Stimulated activated CD8-positive, alpha-beta memory T cell treated with anti-CD3 and anti-CD28 coated beads, Interleukin-4, amount 100 ng/mL, for 48 hours (primary cell): ENCODE data around the gene TOP2B.

Experiments
- DNase-seq: peaks from one replicate; pipeline ENCODE4 v3.0.0-alpha.2; 2020

TOP2B gene

DNA sequence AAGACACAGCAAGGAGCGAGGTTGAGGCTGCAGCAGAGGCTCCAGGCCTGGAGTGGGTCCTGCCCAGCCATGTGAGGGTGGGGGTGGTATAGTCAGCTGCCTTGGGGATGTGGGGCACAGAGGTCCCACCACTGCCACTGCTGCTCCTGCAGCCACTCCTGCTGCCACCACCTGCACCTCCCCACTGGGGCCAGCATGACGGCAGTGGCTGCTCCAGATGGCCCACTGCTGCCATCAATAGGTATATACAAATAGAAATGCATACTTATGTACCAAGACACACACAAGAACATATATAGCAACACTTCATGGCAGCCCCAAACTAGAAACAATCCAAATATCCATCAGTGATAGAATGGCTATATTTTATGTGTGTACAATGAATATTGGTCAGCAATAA lies 10.0 kb upstream of the TOP2B start:
- DNase-seq = no peak

- no peak for DNase-seq
Measured at GRCh38 chr3:25673738-25674298, 9.1 kb upstream of the TOP2B start.

DNA sequence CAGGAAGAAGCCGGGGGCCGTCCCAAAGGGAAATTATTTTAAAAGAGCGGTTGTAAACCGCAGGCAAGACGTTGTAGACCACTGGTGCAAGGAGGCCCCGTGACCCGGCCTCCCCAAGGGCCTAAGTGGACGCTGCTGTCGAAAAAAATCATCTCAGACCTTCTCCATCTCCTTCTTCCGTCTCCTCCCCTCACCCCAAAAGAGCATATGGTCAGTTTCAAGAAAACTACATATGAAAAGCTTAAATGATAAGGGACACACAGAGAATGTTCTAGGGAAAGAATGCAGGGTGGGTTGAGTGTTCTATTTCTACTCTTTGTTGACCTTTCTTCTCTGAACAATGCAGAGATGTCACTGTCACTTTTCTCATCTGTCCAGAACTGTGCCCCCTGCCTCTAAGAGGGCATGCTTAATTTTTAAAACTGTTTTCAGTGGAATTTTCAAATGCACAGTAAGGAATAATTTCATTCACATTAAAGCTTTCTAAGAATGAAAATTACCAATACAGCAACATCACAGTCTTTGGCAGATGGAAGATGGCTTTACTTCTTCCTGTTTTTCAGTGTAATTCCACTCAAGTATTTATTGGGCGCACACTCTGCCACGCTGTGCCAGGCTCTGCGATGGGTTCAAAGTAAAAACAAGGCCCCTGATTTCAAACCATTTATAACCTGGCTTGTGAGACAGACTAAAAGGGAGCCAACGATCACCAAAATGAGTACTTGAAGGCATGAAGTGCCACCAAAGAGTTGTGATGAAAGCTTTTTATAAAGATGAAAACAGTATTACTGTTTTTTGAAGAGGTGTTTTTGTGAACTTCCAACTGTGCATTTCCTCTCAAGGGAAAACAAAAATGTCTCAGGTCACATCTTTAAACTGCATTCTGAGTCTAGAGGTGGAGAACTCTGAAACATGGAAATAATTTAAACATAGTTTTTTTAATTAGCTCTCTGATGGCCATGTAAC lies 891 bp upstream of the TOP2B start:
- no peak for DNase-seq

DNA sequence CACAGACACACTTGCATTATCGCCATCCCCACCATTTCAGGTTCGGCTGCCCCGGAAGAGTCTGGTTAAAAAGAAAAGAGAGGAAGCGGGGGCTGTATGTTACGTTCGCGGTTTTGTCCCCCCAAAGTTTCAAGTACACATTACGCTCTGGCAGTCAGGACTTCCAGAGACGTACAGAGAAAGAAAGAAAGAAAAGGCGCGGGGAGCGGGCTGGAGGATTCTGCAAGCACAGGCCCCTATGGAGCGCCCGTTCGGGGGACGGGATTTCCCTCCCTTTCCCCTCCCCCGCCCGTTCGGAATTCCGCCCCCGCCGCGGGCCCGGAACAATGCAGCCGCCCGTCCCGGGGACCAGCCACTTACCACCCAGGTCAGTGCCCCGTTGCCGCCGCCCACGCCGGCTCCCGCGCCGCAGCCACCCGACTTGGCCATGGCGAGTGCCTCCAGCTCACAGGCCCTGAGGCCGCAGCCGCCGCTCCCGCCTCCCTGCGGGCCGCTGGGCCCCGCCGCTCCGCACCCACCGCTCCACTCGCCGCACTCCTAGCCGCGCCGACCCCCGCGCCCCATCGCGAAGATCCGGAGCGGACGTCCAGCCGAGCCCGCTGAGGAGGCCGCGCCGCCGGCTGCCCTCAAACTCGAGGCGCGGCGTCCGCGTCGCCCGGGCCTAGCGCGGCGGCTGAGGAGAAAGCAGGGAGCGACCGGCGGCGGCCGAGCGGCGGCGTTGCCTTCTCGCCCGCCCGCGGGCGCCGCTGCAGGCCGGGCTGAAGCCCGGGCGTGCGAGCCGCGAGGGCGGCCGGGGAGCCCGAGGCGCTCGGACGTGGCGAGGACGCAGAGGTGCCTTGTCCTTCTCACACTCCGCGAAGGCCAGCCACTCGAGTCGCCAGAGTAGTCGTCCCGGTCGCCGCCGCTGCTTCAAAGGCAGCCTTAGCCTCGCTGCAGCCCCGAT lies 567 bp downstream of the TOP2B start:
- peak; percentile 82 for DNase-seq

DNA sequence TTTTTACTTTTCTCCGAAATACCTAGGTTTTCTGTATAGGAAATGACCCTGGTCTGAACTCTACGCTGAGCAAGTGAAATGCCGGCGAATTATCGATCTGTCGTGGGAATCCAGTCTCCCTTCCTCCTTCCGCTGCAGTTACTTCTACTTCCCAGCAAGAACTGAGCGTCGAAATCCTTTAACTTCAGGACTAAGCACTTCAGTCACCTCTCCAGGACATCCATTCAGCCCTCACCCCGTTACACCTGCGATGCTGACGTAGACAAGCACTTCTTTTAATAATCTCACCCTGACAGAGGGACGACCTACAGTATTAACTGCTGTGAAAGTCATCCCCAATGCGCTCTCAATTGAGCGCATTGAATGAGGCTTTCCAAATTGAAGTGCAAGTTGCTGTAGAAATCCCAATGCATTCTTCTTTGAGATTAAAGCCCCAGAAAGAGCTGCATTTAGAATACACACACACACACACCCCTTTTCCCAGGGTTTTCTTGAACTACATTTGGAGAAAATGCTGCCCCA lies 1.3 kb downstream of the TOP2B start:
- peak; percentile 35 for DNase-seq

GRCh38 chr3:25662736-25663320 lies 1.9 kb downstream of the TOP2B start:
- no peak for DNase-seq

DNA sequence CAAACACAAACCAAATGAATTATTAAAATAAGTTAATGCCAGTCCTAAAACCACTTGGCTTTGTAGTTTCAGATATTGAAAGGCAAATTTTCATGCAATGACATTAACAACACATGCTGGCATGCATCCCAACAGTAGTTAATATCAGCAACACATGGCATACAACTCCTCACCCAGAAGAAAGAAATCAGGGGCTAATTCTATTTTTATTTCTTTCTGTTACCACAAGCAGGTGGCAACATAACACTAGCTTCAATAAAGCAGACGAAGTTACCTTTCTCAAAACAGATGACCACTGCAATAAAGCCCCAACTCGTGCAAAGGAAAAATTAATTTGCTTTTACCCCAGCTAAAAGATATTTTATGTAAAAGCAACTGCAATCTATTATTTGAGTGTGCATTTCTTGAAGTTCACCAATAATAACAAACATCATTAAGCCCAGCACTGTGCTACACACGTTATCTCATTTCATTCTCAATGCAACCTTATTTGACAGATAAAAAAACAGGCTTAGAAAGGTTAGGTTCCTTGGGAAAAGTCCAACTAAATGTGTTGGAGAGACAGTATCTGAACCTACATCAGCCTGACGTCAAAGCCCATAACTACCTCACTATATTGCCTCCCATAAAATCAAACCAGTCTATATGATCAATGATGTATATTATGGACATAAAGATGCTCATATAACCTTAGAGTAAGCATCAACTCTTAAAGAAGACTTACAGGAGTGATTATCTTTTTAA lies 2.8 kb downstream of the TOP2B start:
- no peak for DNase-seq

- DNase-seq = no peak
Measured at GRCh38 chr3:25658836-25659235, 5.9 kb downstream of the TOP2B start.

- no peak for DNase-seq
Measured at GRCh38 chr3:25657293-25657692, 7.4 kb downstream of the TOP2B start.

DNA sequence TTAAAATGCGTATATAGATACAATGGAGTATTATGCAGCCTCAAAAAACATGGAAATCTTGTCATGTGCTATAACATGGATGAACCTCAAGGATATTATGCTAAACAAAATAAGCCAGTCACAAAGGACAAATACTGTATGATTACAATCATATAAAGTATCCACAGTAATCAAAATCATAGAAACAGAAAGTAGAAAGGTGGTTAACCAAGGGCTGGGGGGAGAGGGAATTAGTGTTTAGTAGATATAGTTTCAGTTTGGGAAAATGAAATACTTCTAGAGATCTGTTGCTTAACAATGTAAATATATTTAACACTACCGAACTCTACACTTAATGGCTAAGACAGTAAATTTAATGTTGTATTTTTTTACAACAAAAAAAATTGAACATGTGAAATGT lies 9.0 kb downstream of the TOP2B start:
- DNase-seq = no peak

DNA sequence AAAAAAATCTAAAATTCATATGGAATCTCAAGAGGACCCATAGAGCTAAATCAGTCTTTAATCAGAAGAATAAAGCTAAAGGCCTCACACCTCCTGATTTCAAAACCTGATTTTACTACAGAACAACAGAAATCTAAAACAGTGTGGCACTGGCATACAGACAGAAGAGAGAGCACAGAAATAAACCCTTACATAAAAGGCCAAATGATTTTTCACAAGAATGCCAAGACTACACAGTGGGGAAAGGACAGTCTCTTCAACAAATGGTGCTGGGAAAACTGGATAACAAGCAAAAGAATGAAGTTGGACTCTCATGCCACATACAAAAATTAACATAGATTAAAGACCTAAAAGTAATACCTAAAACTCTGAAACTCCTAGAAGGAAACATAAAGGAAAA lies 10.1 kb downstream of the TOP2B start:
- DNase-seq = no peak

DNA sequence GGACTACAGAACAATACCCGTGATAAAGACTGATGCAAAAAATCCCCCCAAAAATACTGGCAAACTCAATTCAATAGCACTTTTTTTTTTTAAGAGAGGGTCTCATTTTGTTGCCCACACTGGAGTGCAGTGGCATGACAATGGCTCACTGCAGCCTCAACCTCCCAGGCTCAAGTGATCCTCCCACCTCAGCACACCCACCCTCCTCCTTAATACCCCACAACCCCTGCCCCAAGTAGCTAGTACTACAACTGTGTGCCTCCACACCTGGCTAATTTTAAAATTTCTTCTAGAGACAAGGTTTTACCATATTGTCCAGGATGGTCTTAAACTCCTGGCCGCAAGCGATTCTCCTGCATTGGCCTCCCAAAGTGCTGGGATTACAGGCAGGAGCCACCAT lies 11.4 kb downstream of the TOP2B start:
- DNase-seq = no peak

- DNase-seq = no peak
Measured at GRCh38 chr3:25652921-25653320, 11.8 kb downstream of the TOP2B start.

GRCh38 chr3:25648925-25649830 lies 15.5 kb downstream of the TOP2B start:
- DNase-seq = no peak

GRCh38 chr3:25648107-25648535 lies 16.6 kb downstream of the TOP2B start:
- DNase-seq = peak; percentile 95

GRCh38 chr3:25635038-25635437 lies 29.7 kb downstream of the TOP2B start:
- no peak for DNase-seq

GRCh38 chr3:25633919-25634318 lies 30.8 kb downstream of the TOP2B start:
- DNase-seq = no peak

GRCh38 chr3:25631989-25632388 lies 32.7 kb downstream of the TOP2B start:
- no peak for DNase-seq

- DNase-seq = no peak
Measured at GRCh38 chr3:25621087-25621486, 43.6 kb downstream of the TOP2B start.

DNA sequence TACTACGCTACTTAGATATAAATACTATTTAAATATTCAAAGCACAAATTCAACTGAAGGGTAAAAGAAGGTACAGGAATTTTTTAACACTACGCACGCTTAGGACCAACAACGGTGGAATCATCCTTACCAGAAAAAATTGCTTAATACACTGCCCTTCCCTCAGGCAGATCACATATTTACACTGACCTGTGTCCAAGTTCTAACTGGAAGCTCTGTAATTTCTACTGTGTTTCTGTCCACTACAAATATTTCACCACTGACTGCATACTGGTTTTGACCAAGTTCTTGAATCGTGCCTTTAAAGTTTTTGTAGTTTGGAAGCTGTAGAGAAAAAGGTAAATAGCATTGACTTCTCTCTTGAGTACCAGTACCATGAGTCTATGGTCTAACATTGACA lies 44.2 kb downstream of the TOP2B start:
- no peak for DNase-seq

DNA sequence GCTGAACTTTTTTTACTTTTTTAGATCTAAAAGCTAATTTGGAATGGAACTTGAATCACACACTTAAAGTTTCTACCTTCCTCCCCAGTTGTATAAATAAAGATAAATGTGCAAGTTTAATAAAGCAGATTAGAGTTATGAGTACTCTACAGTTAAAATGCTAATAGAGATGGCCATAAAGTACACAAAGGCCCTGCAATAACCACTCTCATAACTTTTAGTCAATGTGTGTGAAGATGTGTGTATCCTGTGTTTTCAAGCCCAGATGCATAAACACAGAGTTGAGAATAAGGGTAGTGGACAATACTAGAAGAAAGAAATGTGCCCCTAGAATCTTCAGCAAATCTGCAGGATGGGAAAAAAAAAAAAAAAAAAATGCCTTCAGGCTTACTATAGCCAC lies 45.3 kb downstream of the TOP2B start:
- DNase-seq = no peak
